H1 (cell line): Measurements from ENCODE around the gene RNASE12. TPM values are rescaled to one million over a fixed set of nuclear protein-coding genes. Genes with fewer than 3 reads are reported as not detected.

Source experiments
- CTCF ChIA-PET: fragments of 300-600 bp; sonication (Branson Sonifier 250); formaldehyde crosslinking; loops from one replicate; lab custom pipeline; 2021; ENCODE audit not compliant: partially characterized antibody; lab: Charles Lee
- POLR2A ChIA-PET: fragments of 300-600 bp; sonication (Branson Sonifier 250); formaldehyde crosslinking; loops from one replicate; lab custom pipeline; 2021; ENCODE audit warnings: inconsistent platforms; ENCODE audit not compliant: partially characterized antibody; lab: Charles Lee
- DNase-seq, 2 experiments: peaks; one replicate each; pipeline versions ENCODE4 v3.0.0 to v3.0.0-alpha.2; 2010 to 2022; ENCODE audit warnings: low spot score in 2 of 2, low read depth in 1 of 2, mixed read lengths in 1 of 2
- FAIRE-seq: peaks from 2 replicates; lab custom pipeline; 2011; peaks lifted over from hg19 to GRCh38; lab: Jason Lieb, UNC
- H2AFZ ChIP-seq: 2 replicates; pipeline ENCODE4 v1.8.1; 2012; ENCODE audit warnings: low read length, inconsistent platforms
- H2AK5ac ChIP-seq: 2 replicates; pipeline ENCODE4 v1.6.1; 2013; ENCODE audit warnings: low read depth, low read length
- H2BK120ac ChIP-seq: replicated peaks from 2 replicates; pipeline ENCODE3; 2013; ENCODE audit warnings: low read depth, low read length, inconsistent platforms
- H2BK12ac ChIP-seq: 2 replicates; pipeline ENCODE4 v1.6.1; 2013; ENCODE audit warnings: low read depth, low read length
- H2BK15ac ChIP-seq: 2 replicates; pipeline ENCODE4 v1.6.1; 2013; ENCODE audit warnings: low read length
- H2BK20ac ChIP-seq: 2 replicates; pipeline ENCODE4 v1.6.1; 2013; ENCODE audit warnings: low read length
- H2BK5ac ChIP-seq: 2 replicates; pipeline ENCODE4 v1.6.1; 2013; ENCODE audit warnings: low read depth, low read length
- H3K14ac ChIP-seq: 2 replicates; pipeline ENCODE4 v1.6.1; 2013; ENCODE audit warnings: inconsistent platforms; ENCODE audit not compliant: insufficient read length
- H3K18ac ChIP-seq: 2 replicates; pipeline ENCODE4 v1.6.1; 2013; ENCODE audit warnings: low read length; ENCODE audit errors: extremely low read depth
- H3K23ac ChIP-seq: 2 replicates; pipeline ENCODE4 v1.6.1; 2013; ENCODE audit warnings: inconsistent platforms; ENCODE audit not compliant: insufficient read length
- H3K23me2 ChIP-seq: 2 replicates; pipeline ENCODE4 v1.6.1; 2013; ENCODE audit warnings: low read depth, low read length
- H3K27ac ChIP-seq: 2 replicates; pipeline ENCODE4 v1.6.1; 2011; ENCODE audit warnings: low read depth, low read length, inconsistent platforms
- H3K27me3 ChIP-seq, 4 experiments: replicated peaks in 1 of 4; 1 replicate in 1 of 4; 2 replicates in 3 of 4; pipeline versions ENCODE4 v1.6.1 to v1.8.1; 2011 to 2013; ENCODE audit warnings: low read length in 3 of 4, mild to moderate bottlenecking in 3 of 4, inconsistent platforms in 2 of 4, mixed read lengths in 2 of 4, moderate library complexity in 1 of 4; ENCODE audit not compliant: control insufficient read depth in 3 of 4, insufficient read depth in 3 of 4; ENCODE audit errors: extremely low read depth in 1 of 4
- H3K36me3 ChIP-seq, 4 experiments: 2 replicates each; pipeline versions ENCODE4 v1.6.1 to v1.8.1; 2011 to 2013; ENCODE audit warnings: mild to moderate bottlenecking in 4 of 4, low read length in 3 of 4, moderate library complexity in 2 of 4, control low read depth in 1 of 4, inconsistent platforms in 1 of 4; ENCODE audit not compliant: insufficient read depth in 4 of 4, control insufficient read depth in 2 of 4
- H3K4ac ChIP-seq: replicated peaks from 2 replicates; pipeline ENCODE3; 2013; ENCODE audit warnings: low read length, low read depth, mixed read lengths, inconsistent platforms; ENCODE audit not compliant: insufficient read length
- H3K4me1 ChIP-seq, 4 experiments: replicated peaks in 1 of 4; 1 replicate in 1 of 4; 2 replicates in 3 of 4; pipeline versions ENCODE4 v1.6.1 to v1.8.1; 2011 to 2013; ENCODE audit warnings: low read length in 3 of 4, inconsistent platforms in 2 of 4, mixed read lengths in 1 of 4; ENCODE audit not compliant: insufficient read depth in 4 of 4, control insufficient read depth in 3 of 4
- H3K4me2 ChIP-seq, 2 experiments: 2 replicates each; pipeline versions ENCODE4 v1.6.1 to v1.8.1; 2011 to 2013; ENCODE audit warnings: low read depth in 2 of 2, low read length in 2 of 2, control low read depth in 1 of 2, inconsistent platforms in 1 of 2, mild to moderate bottlenecking in 1 of 2; ENCODE audit not compliant: insufficient read depth in 1 of 2
- H3K4me3 ChIP-seq, 4 experiments: fragments of 200-600, 300-600 bp in 1 of 4; sonication (generic), shearing (Covaris generic), sonication (Bioruptor Twin) in 1 of 4; 2 replicates each; pipeline versions ENCODE4 v1.5.1 to v1.8.1; 2011 to 2016; ENCODE audit warnings: low read length in 4 of 4, low read depth in 3 of 4, control low read depth in 2 of 4, inconsistent platforms in 2 of 4, mild to moderate bottlenecking in 2 of 4, mixed read lengths in 1 of 4, moderate library complexity in 1 of 4; ENCODE audit not compliant: insufficient read depth in 2 of 4; ENCODE audit errors: extremely low read depth in 1 of 4
- H3K56ac ChIP-seq: replicated peaks from 2 replicates; pipeline ENCODE3; 2013; ENCODE audit warnings: low read depth, mild to moderate bottlenecking, mixed read lengths, low read length, inconsistent platforms; ENCODE audit not compliant: insufficient read length
- H3K79me1 ChIP-seq: 2 replicates; pipeline ENCODE4 v1.6.1; 2013; ENCODE audit warnings: low read depth, low read length, control low read depth
- H3K79me2 ChIP-seq, 2 experiments: 2 replicates each; pipeline versions ENCODE4 v1.6.1 to v1.8.1; 2012 to 2013; ENCODE audit warnings: low read length in 2 of 2, mild to moderate bottlenecking in 2 of 2, inconsistent platforms in 1 of 2; ENCODE audit not compliant: insufficient read depth in 2 of 2, control insufficient read depth in 1 of 2
- H3K9ac ChIP-seq, 4 experiments: replicated peaks in 1 of 4; 1 replicate in 1 of 4; 2 replicates in 3 of 4; pipeline versions ENCODE4 v1.6.1 to v1.8.1; 2011 to 2013; ENCODE audit warnings: low read depth in 3 of 4, low read length in 3 of 4, control low read depth in 2 of 4, mild to moderate bottlenecking in 2 of 4, moderate library complexity in 2 of 4, inconsistent platforms in 1 of 4; ENCODE audit errors: extremely low read depth in 1 of 4
- H3K9me3 ChIP-seq, 2 experiments: 2 replicates each; pipeline versions ENCODE4 v1.6.1 to v1.8.1; 2012 to 2013; ENCODE audit warnings: mild to moderate bottlenecking in 2 of 2, moderate library complexity in 2 of 2, control low read depth in 1 of 2, inconsistent platforms in 1 of 2, low read depth in 1 of 2, low read length in 1 of 2, mixed read lengths in 1 of 2; ENCODE audit not compliant: insufficient read depth in 2 of 2
- H4K20me1 ChIP-seq, 2 experiments: replicated peaks in 1 of 2; 2 replicates each; pipeline versions ENCODE3 to v1.8.1; 2011 to 2013; ENCODE audit warnings: inconsistent platforms in 2 of 2, low read length in 2 of 2, mild to moderate bottlenecking in 1 of 2; ENCODE audit not compliant: insufficient read depth in 2 of 2, control insufficient read depth in 1 of 2
- H4K5ac ChIP-seq: 2 replicates; pipeline ENCODE4 v1.6.1; 2013; ENCODE audit warnings: low read length, low read depth, mixed read lengths, inconsistent platforms; ENCODE audit not compliant: insufficient read length
- H4K8ac ChIP-seq: 2 replicates; pipeline ENCODE4 v1.8.0; 2013; ENCODE audit warnings: mild to moderate bottlenecking, moderate library complexity, low read length, inconsistent platforms; ENCODE audit not compliant: insufficient read depth; ENCODE audit errors: extremely low read depth
- H4K91ac ChIP-seq: replicated peaks from 2 replicates; pipeline ENCODE3; 2013; ENCODE audit warnings: low read length, mixed read lengths, inconsistent platforms; ENCODE audit not compliant: insufficient read length
- BACH1 ChIP-seq: IDR thresholded peaks from 2 replicates; pipeline ENCODE4 v1.6.1; 2012; ENCODE audit warnings: low read length, improper control_type of control experiment
- BRCA1 ChIP-seq: IDR thresholded peaks from 2 replicates; pipeline ENCODE4 v1.6.1; 2012; ENCODE audit warnings: low read depth, low read length, improper control_type of control experiment
- CBX5 ChIP-seq: fragments of 300-800, 300-1000 bp; sonication (generic); IDR thresholded peaks from 2 replicates; pipeline ENCODE4 v1.7.1; 2016; ENCODE audit warnings: antibody characterized with exemption, low read length, low read depth
- CREB1 ChIP-seq: IDR thresholded peaks from 2 replicates; pipeline ENCODE4 v1.6.1; 2012; ENCODE audit warnings: inconsistent platforms
- E2F6 ChIP-seq: IDR thresholded peaks from 2 replicates; pipeline ENCODE4 v1.6.1; 2012; ENCODE audit warnings: inconsistent platforms
- KDM4A ChIP-seq: IDR thresholded peaks from one replicate; pipeline ENCODE4 v1.7.1; 2012; ENCODE audit warnings: low read depth, mild to moderate bottlenecking, moderate library complexity, low read length, inconsistent platforms; ENCODE audit not compliant: severe bottlenecking
- POLR2A ChIP-seq, 2 experiments: IDR thresholded peaks; 1 replicate in 1 of 2; 2 replicates in 1 of 2; pipeline ENCODE4 v1.6.1; 2011; ENCODE audit warnings: low read depth in 2 of 2, low read length in 2 of 2, mild to moderate bottlenecking in 2 of 2; ENCODE audit errors: control extremely low read depth in 1 of 2
- POU5F1 ChIP-seq: IDR thresholded peaks from 2 replicates; pipeline ENCODE4 v1.6.1; 2011; ENCODE audit warnings: low read depth, mild to moderate bottlenecking, low read length, moderate library complexity
- RBBP5 ChIP-seq: IDR thresholded peaks from 2 replicates; pipeline ENCODE4 v1.7.1; 2012; ENCODE audit warnings: low read depth, mild to moderate bottlenecking, inconsistent platforms, low read length, moderate library complexity, borderline replicate concordance
- SAP30 ChIP-seq: fragments of 300-600 bp; sonication (generic); IDR thresholded peaks from 2 replicates; pipeline ENCODE4 v1.7.1; 2012; ENCODE audit warnings: low read length, moderate library complexity, mild to moderate bottlenecking, inconsistent platforms; ENCODE audit not compliant: insufficient read depth, insufficient replicate concordance
- SP2 ChIP-seq: IDR thresholded peaks from 2 replicates; pipeline ENCODE4 v1.6.1; 2012; ENCODE audit warnings: mild to moderate bottlenecking, low read length, inconsistent platforms
- TBP ChIP-seq: IDR thresholded peaks from 2 replicates; pipeline ENCODE4 v1.6.1; 2011; ENCODE audit warnings: low read depth, low read length, improper control_type of control experiment
- USF2 ChIP-seq: IDR thresholded peaks from 2 replicates; pipeline ENCODE4 v1.6.1; 2011; ENCODE audit warnings: low read length, improper control_type of control experiment
- WGBS, 2 experiments: shearing (Covaris generic) in 1 of 2; methylation state at CpG; one replicate each; pipeline versions ENCODE4 v1.1.6 to v1.1.7; 2013 to 2015; ENCODE audit warnings: low lambda C conversion rate in 2 of 2, mixed read lengths in 2 of 2, inconsistent platforms in 1 of 2, low coverage in 1 of 2, missing lambda C conversion rate in 1 of 2; ENCODE audit not compliant: insufficient replicate concordance in 2 of 2, insufficient coverage in 1 of 2, insufficient read length in 1 of 2; ENCODE audit errors: extremely low coverage in 1 of 2, missing lambda C conversion rate in 1 of 2; 5-methylcytosine and 5-hydroxymethylcytosine counted together
- polyA plus RNA-seq, 7 experiments: library from polyadenylated mRNA; depleted of rRNA in 3 of 7; stranded (reverse) in 5 of 7; unstranded in 2 of 7; fragments of >200 nt in 5 of 7; fragments of 200-250 nt in 2 of 7; gene quantifications; 1 replicate in 5 of 7; 2 replicates in 1 of 7; 4 replicates in 1 of 7; pipeline versions ENCODE4 v1.2.1 to v1.2.3, GENCODE V29; 2011 to 2013; ENCODE audit warnings: missing spikeins in 2 of 7, mixed read lengths in 2 of 7
- total RNA-seq: library from RNA; stranded (reverse); fragmentation: NEBNext Ultra II Directional; extraction: Animal tissue kit (Norgen Biotek cat#: 25700); gene quantifications from 2 replicates; pipeline ENCODE4 v1.2.1, GENCODE V29; 2021

RNASE12 gene
- total and polyA plus RNA-seq, 2 of the 8 experiments (the other 6 are each of a cell fraction or from before 2014, with no cell fraction given), result not detected

- H2BK12ac ChIP-seq, result no peak overlapping the region
- no peak overlapping the region for H3K4me2 ChIP-seq
- TF ChIP-seq E2F6 (no peak), SAP30 (no peak), BACH1 (no peak), CBX5 (no peak), USF2 (no peak), POU5F1 (no peak), TBP (no peak), BRCA1 (no peak), KDM4A (no peak), POLR2A (IDR thresholded peaks at IDR 0.05; ENCODE audit: control extremely low read depth in 1 of 2, low read depth in 2 of 2, low read length in 2 of 2) (no peak), CREB1 (no peak), SP2 (no peak), RBBP5 (no peak)
- H3K9me3 ChIP-seq, result no peaks in the 10 kb centered on the region
- no peak overlapping the region for H3K18ac ChIP-seq
- H4K20me1 ChIP-seq, result no peaks in the 10 kb centered on the region
- H3K23me2 ChIP-seq, result no peaks in the 10 kb centered on the region; the same call in 1 of the 2 replicates
- H2AFZ ChIP-seq, result peak overlapping the region; percentile 79
- H3K27ac ChIP-seq, result no peak overlapping the region
- no peak overlapping the region for H4K8ac ChIP-seq
- no peak for FAIRE-seq
- H3K36me3 ChIP-seq, result no peaks in the 10 kb centered on the region
- no peaks in the 10 kb centered on the region for H3K27me3 ChIP-seq
- peak in 1 of 2 experiments; percentile 13 for DNase-seq
- H2BK5ac ChIP-seq, result peak overlapping the region; percentile 5; the same call in 1 of the 2 replicates
- H3K14ac ChIP-seq, result no peak overlapping the region
- POLR2A ChIA-PET, result interaction anchor here (0.9 to 1.3 kb wide), 2 partner anchors 20 to 125 kb away, joined by 3 to 4 read pairs; partner anchors contain the start of gene APEX1
- CTCF ChIA-PET, result interaction anchor here (3.6 kb wide), 1 partner anchor 26 kb away, joined by 14 read pairs; no protein-coding TSS in a partner anchor
- no peak overlapping the region for H3K4ac ChIP-seq
- H2BK15ac ChIP-seq, result no peak overlapping the region
- peaks cover 13 to 25% (median 17%) of the 10 kb centered on the region in 4 experiments for H3K4me1 ChIP-seq
- no peak overlapping the region for H2BK120ac ChIP-seq
- 0 out of 2 replicates have a peak overlapping the region, but pooled peaks have one; percentile 3 for H2BK20ac ChIP-seq
- no peak overlapping the region for H3K23ac ChIP-seq
- H2AK5ac ChIP-seq, result no peak overlapping the region
- H4K5ac ChIP-seq, result no peak overlapping the region
- WGBS, 2 experiments, result 75% methylated on average over 4 of the region's 4 CpGs; no CpG with 5 or more reads in 1 of the 2 experiments
- H3K79me2 ChIP-seq, result no peaks in the 10 kb centered on the region
- no peak overlapping the region for H3K9ac ChIP-seq
- no peak overlapping the region for H4K91ac ChIP-seq
- H3K4me3 ChIP-seq, result no peak overlapping the region
- H3K56ac ChIP-seq, result no peak overlapping the region
- no peaks in the 10 kb centered on the region for H3K79me1 ChIP-seq
Measured at GRCh38 chr14:20580242-20580641, 10.9 kb downstream of the RNASE12 start.
